ENCODE measurements around the gene NET1. TPM values are rescaled to one million over a fixed set of nuclear protein-coding genes. Genes with fewer than 3 reads are reported as not detected.

NET1 gene
- total RNA-seq, 1 experiment from 2014 or later = 9.3 TPM

GRCh38 chr10:5480162-5480941 lies 68.0 kb downstream of the NET1 start:
- H3K9me3 ChIP-seq = peaks cover 5% of the 10 kb centered on the region; the same call in 1 of the 2 replicates
- no peaks in the 10 kb centered on the region for H3K27me3 ChIP-seq
- DNase-seq = no peak
- no peak overlapping the region for H3K4me3 ChIP-seq
- H3K36me3 ChIP-seq = no peaks in the 10 kb centered on the region

GRCh38 chr10:5481121-5481520 lies 68.8 kb downstream of the NET1 start:
- Histone ChIP-seq H3K27me3 (no peaks in the 10 kb centered on the region), H3K36me3 (no peaks in the 10 kb centered on the region), H3K4me3 (no peak overlapping the region), H3K9me3 (peaks cover 5% of the 10 kb centered on the region; the same call in 1 of the 2 replicates)
- DNase-seq = no peak

GRCh38 chr10:5482016-5482415 lies 69.7 kb downstream of the NET1 start:
- DNase-seq = no peak
- no peaks in the 10 kb centered on the region for H3K36me3 ChIP-seq
- H3K4me3 ChIP-seq = no peak overlapping the region
- H3K9me3 ChIP-seq = peaks cover 5% of the 10 kb centered on the region; the same call in 1 of the 2 replicates
- no peaks in the 10 kb centered on the region for H3K27me3 ChIP-seq

- Histone ChIP-seq H3K36me3 (no peaks in the 10 kb centered on the region), H3K27me3 (no peaks in the 10 kb centered on the region), H3K9me3 (peaks cover 5% of the 10 kb centered on the region; the same call in 1 of the 2 replicates), H3K4me3 (no peak overlapping the region)
- no peak for DNase-seq
Observed at GRCh38 chr10:5484205-5484604, 71.8 kb downstream of the NET1 start.

GRCh38 chr10:5485290-5485689 lies 72.9 kb downstream of the NET1 start:
- Histone ChIP-seq H3K4me3 (no peak overlapping the region), H3K9me3 (peaks cover 5% of the 10 kb centered on the region; the same call in 1 of the 2 replicates), H3K27me3 (no peaks in the 10 kb centered on the region), H3K36me3 (no peaks in the 10 kb centered on the region)
- no peak for DNase-seq

GRCh38 chr10:5485948-5486852 lies 73.8 kb downstream of the NET1 start:
- no peak overlapping the region for H3K4me3 ChIP-seq
- DNase-seq = no peak
- no peaks in the 10 kb centered on the region for H3K36me3 ChIP-seq
- H3K27me3 ChIP-seq = no peaks in the 10 kb centered on the region
- H3K9me3 ChIP-seq = peaks cover 5% of the 10 kb centered on the region; the same call in 1 of the 2 replicates

- Histone ChIP-seq H3K36me3 (no peaks in the 10 kb centered on the region), H3K9me3 (peaks cover 5% of the 10 kb centered on the region; the same call in 1 of the 2 replicates), H3K4me3 (no peak overlapping the region), H3K27me3 (no peaks in the 10 kb centered on the region)
- no peak for DNase-seq
Observed at GRCh38 chr10:5486853-5487235, 74.5 kb downstream of the NET1 start.

- Histone ChIP-seq H3K4me3 (no peak overlapping the region), H3K36me3 (no peaks in the 10 kb centered on the region), H3K9me3 (peaks cover 5% of the 10 kb centered on the region; the same call in 1 of the 2 replicates), H3K27me3 (no peaks in the 10 kb centered on the region)
- DNase-seq = no peak
Observed at GRCh38 chr10:5488272-5489161, 76.2 kb downstream of the NET1 start.

- DNase-seq = no peak
- H3K9me3 ChIP-seq = no peaks in the 10 kb centered on the region
- H3K4me3 ChIP-seq = no peak overlapping the region
- no peaks in the 10 kb centered on the region for H3K36me3 ChIP-seq
- no peaks in the 10 kb centered on the region for H3K27me3 ChIP-seq
Observed at GRCh38 chr10:5490032-5490431, 77.7 kb downstream of the NET1 start.

GRCh38 chr10:5490698-5491464 lies 78.5 kb downstream of the NET1 start:
- no peaks in the 10 kb centered on the region for H3K9me3 ChIP-seq
- H3K36me3 ChIP-seq = no peaks in the 10 kb centered on the region
- DNase-seq = no peak
- no peak overlapping the region for H3K4me3 ChIP-seq
- no peaks in the 10 kb centered on the region for H3K27me3 ChIP-seq

- Histone ChIP-seq H3K9me3 (no peaks in the 10 kb centered on the region), H3K27me3 (no peaks in the 10 kb centered on the region), H3K36me3 (no peaks in the 10 kb centered on the region), H3K4me3 (no peak overlapping the region)
- no peak for DNase-seq
Observed at GRCh38 chr10:5491477-5491876, 79.1 kb downstream of the NET1 start.

- no peaks in the 10 kb centered on the region for H3K27me3 ChIP-seq
- H3K4me3 ChIP-seq = no peak overlapping the region
Observed at GRCh38 chr10:5492322-5492855, 80.0 kb downstream of the NET1 start.

GRCh38 chr10:5492929-5493576 lies 80.7 kb downstream of the NET1 start:
- DNase-seq = no peak
- Histone ChIP-seq H3K4me3 (no peak overlapping the region), H3K27me3 (no peaks in the 10 kb centered on the region), H3K9me3 (no peaks in the 10 kb centered on the region), H3K36me3 (no peaks in the 10 kb centered on the region)

More at GRCh38 chr10:5492322-5492855, 80.0 kb downstream of the NET1 start:
- DNase-seq = no peak
- Histone ChIP-seq H3K36me3 (no peaks in the 10 kb centered on the region), H3K9me3 (no peaks in the 10 kb centered on the region)

GRCh38 chr10:5493691-5494090 lies 81.3 kb downstream of the NET1 start:
- Histone ChIP-seq H3K4me3 (no peak overlapping the region), H3K36me3 (no peaks in the 10 kb centered on the region), H3K9me3 (no peaks in the 10 kb centered on the region), H3K27me3 (no peaks in the 10 kb centered on the region)
- no peak for DNase-seq

- no peak for DNase-seq
- Histone ChIP-seq H3K36me3 (no peaks in the 10 kb centered on the region), H3K9me3 (no peaks in the 10 kb centered on the region), H3K4me3 (no peak overlapping the region), H3K27me3 (no peaks in the 10 kb centered on the region)
Observed at GRCh38 chr10:5494611-5495010, 82.3 kb downstream of the NET1 start.

Measured in MG63 (cell line).